ENCODE results near the gene KRTAP17-1.
"Not testable (repeated sequence)": the region's sequence is repeated elsewhere in the genome, so short reads cannot be mapped to it uniquely, and the experiment has no call there.

KRTAP17-1 gene

GRCh38 chr17:41315204-41315794, at the start of gene KRTAP17-1:
Gene KRTAP17-1, minus strand, starts transcription at chr17:41315710. Its CDS starts 60 bp downstream, at chr17:41315650.
- Histone ChIP-seq H3K27me3 (ENCODE audit: control insufficient read depth, insufficient read depth, low read length) (no peaks in the 10 kb centered on the region), H3K36me3 (ENCODE audit: control insufficient read depth, low read depth, low read length) (no peaks in the 10 kb centered on the region), H3K9me3 (ENCODE audit: control insufficient read depth, low read depth, low read length) (peaks cover 8% of the 10 kb centered on the region), H3K4me1 (ENCODE audit: control insufficient read depth, low read depth, low read length) (no peaks in the 10 kb centered on the region), H3K9ac (ENCODE audit: low read length) (no peak within 1 kb of the TSS), H3K4me3 (ENCODE audit: low read length) (no peak within 1 kb of the TSS), H3K27ac (ENCODE audit: low read length) (no peak within 1 kb of the TSS)

- Histone ChIP-seq H3K27me3 (ENCODE audit: control insufficient read depth, insufficient read depth, low read length) (no peaks in the 10 kb centered on the region), H3K4me1 (ENCODE audit: control insufficient read depth, low read depth, low read length) (no peaks in the 10 kb centered on the region), H3K36me3 (ENCODE audit: control insufficient read depth, low read depth, low read length) (no peaks in the 10 kb centered on the region)
Measured at GRCh38 chr17:41363881-41364280, 48.4 kb upstream of the KRTAP17-1 start.

GRCh38 chr17:41360296-41360995, 44.9 kb upstream of the KRTAP17-1 start:
- H3K4me1 ChIP-seq (ENCODE audit: control insufficient read depth, low read depth, low read length), result no peaks in the 10 kb centered on the region
- H3K4me3 ChIP-seq (ENCODE audit: low read length), result no peak overlapping the region
- no peaks in the 10 kb centered on the region for H3K36me3 ChIP-seq (ENCODE audit: control insufficient read depth, low read depth, low read length)
- H3K9ac ChIP-seq (ENCODE audit: low read length), result no peak overlapping the region
- no peaks in the 10 kb centered on the region for H3K27me3 ChIP-seq (ENCODE audit: control insufficient read depth, insufficient read depth, low read length)
- H3K27ac ChIP-seq (ENCODE audit: low read length), result no peak overlapping the region
- H3K9me3 ChIP-seq (ENCODE audit: control insufficient read depth, low read depth, low read length), result no peaks in the 10 kb centered on the region

More at GRCh38 chr17:41363881-41364280, 48.4 kb upstream of the KRTAP17-1 start:
- Histone ChIP-seq H3K9ac (ENCODE audit: low read length) (no peak overlapping the region), H3K4me3 (ENCODE audit: low read length) (no peak overlapping the region), H3K27ac (ENCODE audit: low read length) (no peak overlapping the region), H3K9me3 (ENCODE audit: control insufficient read depth, low read depth, low read length) (no peaks in the 10 kb centered on the region)

GRCh38 chr17:41354536-41354935, 39.0 kb upstream of the KRTAP17-1 start:
- no peaks in the 10 kb centered on the region for H3K36me3 ChIP-seq (ENCODE audit: control insufficient read depth, low read depth, low read length)
- no peak overlapping the region for H3K9ac ChIP-seq (ENCODE audit: low read length)
- no peaks in the 10 kb centered on the region for H3K9me3 ChIP-seq (ENCODE audit: control insufficient read depth, low read depth, low read length)
- H3K4me1 ChIP-seq (ENCODE audit: control insufficient read depth, low read depth, low read length), result no peaks in the 10 kb centered on the region
- H3K4me3 ChIP-seq (ENCODE audit: low read length), result no peak overlapping the region
- no peak overlapping the region for H3K27ac ChIP-seq (ENCODE audit: low read length)
- H3K27me3 ChIP-seq (ENCODE audit: control insufficient read depth, insufficient read depth, low read length), result no peaks in the 10 kb centered on the region

- no peaks in the 10 kb centered on the region for H3K4me1 ChIP-seq (ENCODE audit: control insufficient read depth, low read depth, low read length)
- H3K9me3 ChIP-seq (ENCODE audit: control insufficient read depth, low read depth, low read length), result no peaks in the 10 kb centered on the region
- H3K9ac ChIP-seq (ENCODE audit: low read length), result no peak overlapping the region
- H3K4me3 ChIP-seq (ENCODE audit: low read length), result no peak overlapping the region
- no peaks in the 10 kb centered on the region for H3K27me3 ChIP-seq (ENCODE audit: control insufficient read depth, insufficient read depth, low read length)
- no peaks in the 10 kb centered on the region for H3K36me3 ChIP-seq (ENCODE audit: control insufficient read depth, low read depth, low read length)
- H3K27ac ChIP-seq (ENCODE audit: low read length), result no peak overlapping the region
Measured at GRCh38 chr17:41352597-41353366, 37.3 kb upstream of the KRTAP17-1 start.

- Histone ChIP-seq H3K4me1 (ENCODE audit: control insufficient read depth, low read depth, low read length) (no peaks in the 10 kb centered on the region), H3K36me3 (ENCODE audit: control insufficient read depth, low read depth, low read length) (no peaks in the 10 kb centered on the region), H3K27ac (ENCODE audit: low read length) (no peak overlapping the region), H3K9me3 (ENCODE audit: control insufficient read depth, low read depth, low read length) (no peaks in the 10 kb centered on the region), H3K27me3 (ENCODE audit: control insufficient read depth, insufficient read depth, low read length) (no peaks in the 10 kb centered on the region), H3K9ac (ENCODE audit: low read length) (no peak overlapping the region), H3K4me3 (ENCODE audit: low read length) (no peak overlapping the region)
Measured at GRCh38 chr17:41351177-41351576, 35.7 kb upstream of the KRTAP17-1 start.

- not testable (repeated sequence) for H3K27me3 ChIP-seq (ENCODE audit: control insufficient read depth, insufficient read depth, low read length); H3K36me3 ChIP-seq (ENCODE audit: control insufficient read depth, low read depth, low read length); H3K27ac ChIP-seq (ENCODE audit: low read length); H3K4me3 ChIP-seq (ENCODE audit: low read length); H3K4me1 ChIP-seq (ENCODE audit: control insufficient read depth, low read depth, low read length); H3K9me3 ChIP-seq (ENCODE audit: control insufficient read depth, low read depth, low read length); H3K9ac ChIP-seq (ENCODE audit: low read length)
Measured at GRCh38 chr17:41350381-41350878, 34.9 kb upstream of the KRTAP17-1 start, which contains the start of gene KRT33A. Gene KRT33A, minus strand, starts transcription at chr17:41350828. Its CDS starts 61 bp downstream, at chr17:41350767.

- H3K36me3 ChIP-seq (ENCODE audit: control insufficient read depth, low read depth, low read length), result no peaks in the 10 kb centered on the region
- no peak overlapping the region for H3K4me3 ChIP-seq (ENCODE audit: low read length)
- H3K9ac ChIP-seq (ENCODE audit: low read length), result no peak overlapping the region
- H3K27me3 ChIP-seq (ENCODE audit: control insufficient read depth, insufficient read depth, low read length), result no peaks in the 10 kb centered on the region
- H3K4me1 ChIP-seq (ENCODE audit: control insufficient read depth, low read depth, low read length), result no peaks in the 10 kb centered on the region
- no peak overlapping the region for H3K27ac ChIP-seq (ENCODE audit: low read length)
- no peaks in the 10 kb centered on the region for H3K9me3 ChIP-seq (ENCODE audit: control insufficient read depth, low read depth, low read length)
Measured at GRCh38 chr17:41347869-41348760, 32.6 kb upstream of the KRTAP17-1 start.

GRCh38 chr17:41346421-41346820, 30.9 kb upstream of the KRTAP17-1 start:
- not testable (repeated sequence) for H3K9me3 ChIP-seq (ENCODE audit: control insufficient read depth, low read depth, low read length); H3K4me1 ChIP-seq (ENCODE audit: control insufficient read depth, low read depth, low read length); H3K27ac ChIP-seq (ENCODE audit: low read length); H3K4me3 ChIP-seq (ENCODE audit: low read length); H3K27me3 ChIP-seq (ENCODE audit: control insufficient read depth, insufficient read depth, low read length); H3K9ac ChIP-seq (ENCODE audit: low read length); H3K36me3 ChIP-seq (ENCODE audit: control insufficient read depth, low read depth, low read length)

- Histone ChIP-seq H3K27ac (ENCODE audit: low read length) (no peak overlapping the region), H3K4me3 (ENCODE audit: low read length) (no peak overlapping the region), H3K9me3 (ENCODE audit: control insufficient read depth, low read depth, low read length) (no peaks in the 10 kb centered on the region), H3K27me3 (ENCODE audit: control insufficient read depth, insufficient read depth, low read length) (no peaks in the 10 kb centered on the region), H3K9ac (ENCODE audit: low read length) (no peak overlapping the region), H3K4me1 (ENCODE audit: control insufficient read depth, low read depth, low read length) (no peaks in the 10 kb centered on the region), H3K36me3 (ENCODE audit: control insufficient read depth, low read depth, low read length) (no peaks in the 10 kb centered on the region)
Measured at GRCh38 chr17:41345992-41346391, 30.5 kb upstream of the KRTAP17-1 start.

- Histone ChIP-seq H3K27me3 (ENCODE audit: control insufficient read depth, insufficient read depth, low read length) (no peaks in the 10 kb centered on the region), H3K4me3 (ENCODE audit: low read length) (no peak overlapping the region), H3K36me3 (ENCODE audit: control insufficient read depth, low read depth, low read length) (no peaks in the 10 kb centered on the region), H3K9me3 (ENCODE audit: control insufficient read depth, low read depth, low read length) (no peaks in the 10 kb centered on the region), H3K4me1 (ENCODE audit: control insufficient read depth, low read depth, low read length) (no peaks in the 10 kb centered on the region), H3K9ac (ENCODE audit: low read length) (no peak overlapping the region), H3K27ac (ENCODE audit: low read length) (no peak overlapping the region)
Measured at GRCh38 chr17:41343029-41343428, 27.5 kb upstream of the KRTAP17-1 start.

Measured in iPS-18a (cell line).